Liver (tissue), 9 donors: Measurements from ENCODE around the gene MAP2K6. TPM values are rescaled to one million over a fixed set of nuclear protein-coding genes. Genes with fewer than 3 reads are reported as not detected.

ENCODE experiments used
- DNase-seq: peaks from one replicate; pipeline ENCODE4 v3.0.0-alpha.2; 2017; ENCODE audit warnings: low spot score
- H3K27ac ChIP-seq, 2 donors: one replicate each; pipeline ENCODE4 v1.7.0; 2013; ENCODE audit warnings: inconsistent platforms in 2 of 2, low read length in 2 of 2, control low read depth in 1 of 2, low read depth in 1 of 2, mild to moderate bottlenecking in 1 of 2
- H3K27me3 ChIP-seq, 4 donors: one replicate each; pipeline versions ENCODE4 v1.6.1 to v1.7.0; 2013; ENCODE audit warnings: low read length in 3 of 4, inconsistent platforms in 1 of 4, mild to moderate bottlenecking in 1 of 4, moderate library complexity in 1 of 4; ENCODE audit not compliant: control insufficient read depth in 4 of 4, insufficient read depth in 4 of 4
- H3K36me3 ChIP-seq, 4 donors: one replicate each; pipeline versions ENCODE4 v1.6.1 to v1.7.0; 2013; ENCODE audit warnings: low read length in 3 of 4, mild to moderate bottlenecking in 3 of 4, low read depth in 1 of 4, moderate library complexity in 1 of 4; ENCODE audit not compliant: control insufficient read depth in 4 of 4, insufficient read depth in 3 of 4
- H3K4me1 ChIP-seq, 4 donors: one replicate each; pipeline versions ENCODE4 v1.6.1 to v1.7.0; 2013; ENCODE audit warnings: low read length in 3 of 4, mild to moderate bottlenecking in 3 of 4, moderate library complexity in 1 of 4; ENCODE audit not compliant: control insufficient read depth in 4 of 4, insufficient read depth in 4 of 4
- H3K4me3 ChIP-seq, 3 donors: one replicate each; pipeline versions ENCODE4 v1.6.1 to v1.7.0; 2013; ENCODE audit warnings: low read length in 3 of 3, control low read depth in 1 of 3, low read depth in 1 of 3, mild to moderate bottlenecking in 1 of 3
- H3K9ac ChIP-seq, 2 donors: one replicate each; pipeline ENCODE4 v1.7.0; 2013; ENCODE audit warnings: low read length in 2 of 2, mild to moderate bottlenecking in 2 of 2, moderate library complexity in 2 of 2, control low read depth in 1 of 2, low read depth in 1 of 2
- H3K9me3 ChIP-seq, 4 donors: one replicate each; pipeline versions ENCODE4 v1.6.1 to v1.7.0; 2013; ENCODE audit warnings: low read length in 3 of 4; ENCODE audit not compliant: control insufficient read depth in 4 of 4
- ATF3 ChIP-seq: IDR thresholded peaks from 2 replicates; pipeline ENCODE4 v1.6.1; 2016; ENCODE audit warnings: antibody characterized with exemption
- EGR1 ChIP-seq, 2 donors: IDR thresholded peaks; 2 replicates each; pipeline ENCODE4 v1.6.1; 2016 to 2018; ENCODE audit warnings: antibody characterized with exemption in 2 of 2, low read depth in 2 of 2
- FOXA1 ChIP-seq: IDR thresholded peaks from 2 replicates; pipeline ENCODE4 v1.6.1; 2016; ENCODE audit warnings: antibody characterized with exemption
- GABPA ChIP-seq, 2 donors: IDR thresholded peaks in 1 of 2; conservative IDR thresholded peaks in 1 of 2; 2 replicates each; pipeline ENCODE4 v1.6.1; 2016; ENCODE audit warnings: antibody characterized with exemption in 2 of 2, mild to moderate bottlenecking in 1 of 2, moderate library complexity in 1 of 2
- HNF4G ChIP-seq: IDR thresholded peaks from 2 replicates; pipeline ENCODE4 v1.6.1; 2016; ENCODE audit warnings: antibody characterized with exemption
- MAX ChIP-seq: IDR thresholded peaks from 2 replicates; pipeline ENCODE4 v1.6.1; 2016; ENCODE audit warnings: antibody characterized with exemption
- NR2F2 ChIP-seq: IDR thresholded peaks from 2 replicates; pipeline ENCODE4 v1.6.1; 2016; ENCODE audit warnings: antibody characterized with exemption
- RAD21 ChIP-seq, 2 donors: IDR thresholded peaks; 2 replicates each; pipeline ENCODE4 v1.6.1; 2016; ENCODE audit warnings: antibody characterized with exemption in 2 of 2, mild to moderate bottlenecking in 2 of 2
- REST ChIP-seq: IDR thresholded peaks from 2 replicates; pipeline ENCODE4 v1.6.1; 2016; ENCODE audit warnings: antibody characterized with exemption, mild to moderate bottlenecking
- RXRA ChIP-seq, 2 donors: IDR thresholded peaks; 2 replicates each; pipeline ENCODE4 v1.6.1; 2017 to 2018; ENCODE audit warnings: antibody characterized with exemption in 2 of 2, mild to moderate bottlenecking in 1 of 2
- TAF1 ChIP-seq: conservative IDR thresholded peaks from 2 replicates; pipeline ENCODE4 v1.6.1; 2016; ENCODE audit warnings: antibody characterized with exemption, mild to moderate bottlenecking
- YY1 ChIP-seq: IDR thresholded peaks from 2 replicates; pipeline ENCODE4 v1.6.1; 2016; ENCODE audit warnings: antibody characterized with exemption, mild to moderate bottlenecking
- ZBTB33 ChIP-seq: IDR thresholded peaks from 2 replicates; pipeline ENCODE4 v1.6.1; 2016; ENCODE audit warnings: antibody characterized with exemption
- WGBS: extraction: QIAGEN DNeasy Blood & Tissue Kit; methylation state at CpG from one replicate; pipeline ENCODE4 v1.1.7; 2013; 5-methylcytosine and 5-hydroxymethylcytosine counted together
- polyA plus RNA-seq, 2 donors: library from polyadenylated mRNA; stranded (reverse) in 1 of 2; unstranded in 1 of 2; fragments of 200-250 nt in 1 of 2; fragments of >200 nt in 1 of 2; fragmentation: Nextera tagmentation in 1 of 2; extraction: Ambion mirVana in 1 of 2; gene quantifications; one replicate each; pipeline versions ENCODE4 v1.2.1 to v1.2.3, GENCODE V29; 2013 to 2015
- total RNA-seq, 2 donors: library from RNA; depleted of rRNA; stranded (reverse); fragments of >200 nt; gene quantifications; one replicate each; pipeline ENCODE4 v1.2.3, GENCODE V29; 2014
- donor health status: healthy.
- donor health status: healthy.
- donor health status: healthy.
- donor health status: healthy.
- donor health status: healthy.

MAP2K6 gene
- total and polyA plus RNA-seq, 4 donors, result 0.31 to 5.4 (median 2.6) TPM

GRCh38 chr17:69452664-69453260, 38.3 kb downstream of the MAP2K6 start:
- no peak overlapping the region for H3K27ac ChIP-seq
- TF ChIP-seq GABPA (IDR thresholded peaks at IDR 0.05 in 1 of 2, conservative IDR thresholded peaks at IDR 0.05 in 1 of 2) (no peak), ATF3 (no peak), NR2F2 (no peak), RXRA (IDR thresholded peaks at IDR 0.05) (no peak), REST (no peak)
- no peak overlapping the region for H3K4me3 ChIP-seq
- no peak overlapping the region for H3K9ac ChIP-seq
- 95% methylated on average over 8 of the region's 8 CpGs for WGBS
- H3K9me3 ChIP-seq, result no peaks in the 10 kb centered on the region
- no peaks in the 10 kb centered on the region for H3K27me3 ChIP-seq
- no peaks in the 10 kb centered on the region for H3K36me3 ChIP-seq
- H3K4me1 ChIP-seq, result peaks cover 0 to 7% (median 5%) of the 10 kb centered on the region in 4 donors
- DNase-seq, result no peak

- no peaks in the 10 kb centered on the region for H3K4me1 ChIP-seq
- 85% methylated on average over 4 of the region's 4 CpGs for WGBS
These were observed 39.6 kb downstream of the MAP2K6 start for GRCh38 chr17:69454051-69454450.

More at GRCh38 chr17:69454051-69454450, 39.6 kb downstream of the MAP2K6 start:
- H3K36me3 ChIP-seq, result no peaks in the 10 kb centered on the region
- no peak overlapping the region for H3K9ac ChIP-seq
- no peak for TF ChIP-seq YY1
- TF ChIP-seq EGR1 (IDR thresholded peaks at IDR 0.05; ENCODE audit: low read depth in 2 of 2), result no peak
- no peak for TF ChIP-seq FOXA1
- TF ChIP-seq RAD21 (IDR thresholded peaks at IDR 0.05), result no peak
- TF ChIP-seq NR2F2, result no peak
- no peak for TF ChIP-seq RXRA (IDR thresholded peaks at IDR 0.05)
- no peak for TF ChIP-seq REST
- no peak for TF ChIP-seq MAX
- TF ChIP-seq ZBTB33, result no peak
- no peak for TF ChIP-seq HNF4G
- TF ChIP-seq TAF1, result no peak
- no peak overlapping the region for H3K27ac ChIP-seq
- no peaks in the 10 kb centered on the region for H3K9me3 ChIP-seq
- DNase-seq, result no peak
- H3K27me3 ChIP-seq, result no peaks in the 10 kb centered on the region
- H3K4me3 ChIP-seq, result no peak overlapping the region
